HepG2 (cell line): ENCODE results near the gene RPL27A. TPM values are rescaled to one million over a fixed set of nuclear protein-coding genes. Genes with fewer than 3 reads are reported as not detected.

Source experiments
- BHLHE40 ChIP-seq: IDR thresholded peaks from 2 replicates; pipeline ENCODE4 v1.6.1; 2011; ENCODE audit warnings: low read length, improper control_type of control experiment
- CHD4 ChIP-seq: fragments of 200-600 bp; sonication (generic); IDR thresholded peaks from 2 replicates; pipeline ENCODE4 v1.7.0; 2017; ENCODE audit warnings: mild to moderate bottlenecking, low read length, borderline replicate concordance
- HDAC2 ChIP-seq: sonication (generic); formaldehyde crosslinking; IDR thresholded peaks from 2 replicates; pipeline ENCODE4 v1.4.0; 2020; ENCODE audit warnings: missing genetic modification reagents
- HOXD1 ChIP-seq: sonication (generic); formaldehyde crosslinking; IDR thresholded peaks from 2 replicates; pipeline ENCODE4 v1.5.0; 2020; ENCODE audit warnings: missing genetic modification reagents
- ISL2 ChIP-seq: sonication (generic); formaldehyde crosslinking; IDR thresholded peaks from 2 replicates; pipeline ENCODE4 v1.5.0; 2020; ENCODE audit warnings: missing genetic modification reagents
- MED1 ChIP-seq: sonication (generic); formaldehyde crosslinking; IDR thresholded peaks from 2 replicates; pipeline ENCODE4 v1.4.0; 2020; ENCODE audit warnings: missing genetic modification reagents
- MEIS2 ChIP-seq: sonication (generic); formaldehyde crosslinking; IDR thresholded peaks from 2 replicates; pipeline ENCODE4 v1.9.0; 2021; ENCODE audit warnings: mild to moderate bottlenecking, missing genetic modification reagents
- MIXL1 ChIP-seq: IDR thresholded peaks from 2 replicates; pipeline ENCODE4 v1.6.1; 2016
- NFIC ChIP-seq: IDR thresholded peaks from 2 replicates; pipeline ENCODE4 v1.6.1; 2012; ENCODE audit warnings: mild to moderate bottlenecking, low read length, inconsistent platforms
- SOX6 ChIP-seq, 2 experiments: fragments of 450-650 bp in 1 of 2; sonication (generic) in 1 of 2; formaldehyde crosslinking in 1 of 2; IDR thresholded peaks; 2 replicates each; pipeline versions ENCODE4 v1.4.0 to v1.6.1; 2017 to 2020; ENCODE audit warnings: antibody characterized with exemption in 1 of 2, mild to moderate bottlenecking in 1 of 2, missing genetic modification reagents in 1 of 2
- ZBED4 ChIP-seq: sonication (generic); formaldehyde crosslinking; IDR thresholded peaks from 2 replicates; pipeline ENCODE4 v1.4.0; 2020; ENCODE audit warnings: missing genetic modification reagents, borderline replicate concordance
- ZBTB43 ChIP-seq: sonication (generic); formaldehyde crosslinking; conservative IDR thresholded peaks from 2 replicates; pipeline ENCODE4 v1.4.0; 2020; ENCODE audit warnings: missing genetic modification reagents
- ZNF761 ChIP-seq: sonication (generic); formaldehyde crosslinking; conservative IDR thresholded peaks from 2 replicates; pipeline ENCODE4 v1.4.0; 2020; ENCODE audit warnings: mild to moderate bottlenecking, missing genetic modification reagents
- polyA plus RNA-seq, 8 experiments: library from polyadenylated mRNA; depleted of rRNA in 3 of 8; stranded (reverse) in 7 of 8; unstranded in 1 of 8; fragments of >200 nt; fragmentation: Illumina TruSeq in 4 of 8; extraction: Trizol in 4 of 8; gene quantifications; 2 replicates each; pipeline versions ENCODE4 v1.2.1 to v1.2.3, GENCODE V29; 2011 to 2016; ENCODE audit warnings: low read depth in 4 of 8, missing spikeins in 1 of 8, mixed read lengths in 1 of 8; ENCODE audit not compliant: insufficient read depth in 1 of 8
- total RNA-seq, 5 experiments: library from RNA; depleted of rRNA; stranded (reverse); fragments of >200 nt; fragmentation: Illumina TruSeq; extraction: Trizol; gene quantifications; 2 replicates each; pipeline ENCODE4 v1.2.3, GENCODE V29; 2016; ENCODE audit warnings: low read depth in 1 of 5
- TF ChIP-seq, protein P1 (sequence below): sonication (generic); formaldehyde crosslinking; IDR thresholded peaks from 2 replicates; pipeline ENCODE4 v1.4.0; 2020; ENCODE audit warnings: missing genetic modification reagents
- TF ChIP-seq, protein P2 (sequence below): sonication (generic); formaldehyde crosslinking; IDR thresholded peaks from 2 replicates; pipeline ENCODE4 v1.4.0; 2020; ENCODE audit warnings: missing genetic modification reagents, mild to moderate bottlenecking, borderline replicate concordance
- TF ChIP-seq, protein P3 (sequence below): sonication (generic); formaldehyde crosslinking; IDR thresholded peaks from 2 replicates; pipeline ENCODE4 v1.5.1; 2020; ENCODE audit warnings: mild to moderate bottlenecking, missing genetic modification reagents, borderline replicate concordance

The RPL27A gene
- total and polyA plus RNA-seq, 2 of the 13 experiments (the other 11 are each of a cell fraction or from before 2014, with no cell fraction given), result 1,531 to 2,153 TPM

DNA sequence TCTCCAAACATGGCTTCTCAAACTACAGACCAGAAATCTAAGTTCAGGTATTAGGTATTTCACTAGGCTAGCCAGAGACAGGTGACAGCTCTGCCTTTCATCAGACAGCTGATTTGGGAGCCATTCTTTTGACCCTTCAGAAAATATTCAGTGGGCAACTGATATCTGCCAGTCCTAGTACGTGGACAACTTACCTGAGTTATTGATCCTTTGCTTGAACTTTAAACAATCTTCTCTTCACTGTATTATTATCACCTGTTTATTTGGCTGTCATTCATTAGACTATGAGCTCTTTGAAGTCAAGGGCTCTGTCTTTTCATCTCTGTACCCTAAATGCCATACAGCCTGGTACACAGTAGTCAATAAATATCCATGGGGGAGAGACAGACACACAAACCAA lies 17.4 kb upstream of the RPL27A start (continued):
- TF ChIP-seq ZBTB43 (no peak), ZBED4 (CRISPR knock-in tag) (no peak), SOX6 (IDR thresholded peaks at IDR 0.05) (no peak), SOX6 (CRISPR knock-in tag; IDR thresholded peaks at IDR 0.05) (peak; percentile 82), BHLHE40 (no peak), MIXL1 (CRISPR knock-in tag) (peak; percentile 59; the same call in 1 of the 2 replicates), MED1 (CRISPR knock-in tag) (0 out of 2 replicates have a peak, but pooled peaks have one; percentile 12), HDAC2 (CRISPR knock-in tag) (0 out of 2 replicates have a peak, but pooled peaks have one; percentile 23), ZNF761 (no peak), HOXD1 (CRISPR knock-in tag) (no peak), ISL2 (peak; percentile 63), CHD4 (no peak), MEIS2 (CRISPR knock-in tag) (0 out of 2 replicates have a peak, but pooled peaks have one; percentile 55), NFIC (0 out of 2 replicates have a peak, but pooled peaks have one; percentile 49)
- TF ChIP-seq, protein P1, sequence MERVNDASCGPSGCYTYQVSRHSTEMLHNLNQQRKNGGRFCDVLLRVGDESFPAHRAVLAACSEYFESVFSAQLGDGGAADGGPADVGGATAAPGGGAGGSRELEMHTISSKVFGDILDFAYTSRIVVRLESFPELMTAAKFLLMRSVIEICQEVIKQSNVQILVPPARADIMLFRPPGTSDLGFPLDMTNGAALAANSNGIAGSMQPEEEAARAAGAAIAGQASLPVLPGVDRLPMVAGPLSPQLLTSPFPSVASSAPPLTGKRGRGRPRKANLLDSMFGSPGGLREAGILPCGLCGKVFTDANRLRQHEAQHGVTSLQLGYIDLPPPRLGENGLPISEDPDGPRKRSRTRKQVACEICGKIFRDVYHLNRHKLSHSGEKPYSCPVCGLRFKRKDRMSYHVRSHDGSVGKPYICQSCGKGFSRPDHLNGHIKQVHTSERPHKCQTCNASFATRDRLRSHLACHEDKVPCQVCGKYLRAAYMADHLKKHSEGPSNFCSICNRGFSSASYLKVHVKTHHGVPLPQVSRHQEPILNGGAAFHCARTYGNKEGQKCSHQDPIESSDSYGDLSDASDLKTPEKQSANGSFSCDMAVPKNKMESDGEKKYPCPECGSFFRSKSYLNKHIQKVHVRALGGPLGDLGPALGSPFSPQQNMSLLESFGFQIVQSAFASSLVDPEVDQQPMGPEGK (CRISPR knock-in tag), result peak; percentile 48; the same call in 1 of the 2 replicates
- TF ChIP-seq, protein P2, sequence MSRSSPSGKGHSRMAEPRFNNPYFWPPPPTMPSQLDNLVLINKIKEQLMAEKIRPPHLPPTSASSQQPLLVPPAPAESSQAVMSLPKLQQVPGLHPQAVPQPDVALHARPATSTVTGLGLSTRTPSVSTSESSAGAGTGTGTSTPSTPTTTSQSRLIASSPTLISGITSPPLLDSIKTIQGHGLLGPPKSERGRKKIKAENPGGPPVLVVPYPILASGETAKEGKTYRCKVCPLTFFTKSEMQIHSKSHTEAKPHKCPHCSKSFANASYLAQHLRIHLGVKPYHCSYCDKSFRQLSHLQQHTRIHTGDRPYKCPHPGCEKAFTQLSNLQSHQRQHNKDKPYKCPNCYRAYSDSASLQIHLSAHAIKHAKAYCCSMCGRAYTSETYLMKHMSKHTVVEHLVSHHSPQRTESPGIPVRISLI, result no peak
- TF ChIP-seq, protein P3, sequence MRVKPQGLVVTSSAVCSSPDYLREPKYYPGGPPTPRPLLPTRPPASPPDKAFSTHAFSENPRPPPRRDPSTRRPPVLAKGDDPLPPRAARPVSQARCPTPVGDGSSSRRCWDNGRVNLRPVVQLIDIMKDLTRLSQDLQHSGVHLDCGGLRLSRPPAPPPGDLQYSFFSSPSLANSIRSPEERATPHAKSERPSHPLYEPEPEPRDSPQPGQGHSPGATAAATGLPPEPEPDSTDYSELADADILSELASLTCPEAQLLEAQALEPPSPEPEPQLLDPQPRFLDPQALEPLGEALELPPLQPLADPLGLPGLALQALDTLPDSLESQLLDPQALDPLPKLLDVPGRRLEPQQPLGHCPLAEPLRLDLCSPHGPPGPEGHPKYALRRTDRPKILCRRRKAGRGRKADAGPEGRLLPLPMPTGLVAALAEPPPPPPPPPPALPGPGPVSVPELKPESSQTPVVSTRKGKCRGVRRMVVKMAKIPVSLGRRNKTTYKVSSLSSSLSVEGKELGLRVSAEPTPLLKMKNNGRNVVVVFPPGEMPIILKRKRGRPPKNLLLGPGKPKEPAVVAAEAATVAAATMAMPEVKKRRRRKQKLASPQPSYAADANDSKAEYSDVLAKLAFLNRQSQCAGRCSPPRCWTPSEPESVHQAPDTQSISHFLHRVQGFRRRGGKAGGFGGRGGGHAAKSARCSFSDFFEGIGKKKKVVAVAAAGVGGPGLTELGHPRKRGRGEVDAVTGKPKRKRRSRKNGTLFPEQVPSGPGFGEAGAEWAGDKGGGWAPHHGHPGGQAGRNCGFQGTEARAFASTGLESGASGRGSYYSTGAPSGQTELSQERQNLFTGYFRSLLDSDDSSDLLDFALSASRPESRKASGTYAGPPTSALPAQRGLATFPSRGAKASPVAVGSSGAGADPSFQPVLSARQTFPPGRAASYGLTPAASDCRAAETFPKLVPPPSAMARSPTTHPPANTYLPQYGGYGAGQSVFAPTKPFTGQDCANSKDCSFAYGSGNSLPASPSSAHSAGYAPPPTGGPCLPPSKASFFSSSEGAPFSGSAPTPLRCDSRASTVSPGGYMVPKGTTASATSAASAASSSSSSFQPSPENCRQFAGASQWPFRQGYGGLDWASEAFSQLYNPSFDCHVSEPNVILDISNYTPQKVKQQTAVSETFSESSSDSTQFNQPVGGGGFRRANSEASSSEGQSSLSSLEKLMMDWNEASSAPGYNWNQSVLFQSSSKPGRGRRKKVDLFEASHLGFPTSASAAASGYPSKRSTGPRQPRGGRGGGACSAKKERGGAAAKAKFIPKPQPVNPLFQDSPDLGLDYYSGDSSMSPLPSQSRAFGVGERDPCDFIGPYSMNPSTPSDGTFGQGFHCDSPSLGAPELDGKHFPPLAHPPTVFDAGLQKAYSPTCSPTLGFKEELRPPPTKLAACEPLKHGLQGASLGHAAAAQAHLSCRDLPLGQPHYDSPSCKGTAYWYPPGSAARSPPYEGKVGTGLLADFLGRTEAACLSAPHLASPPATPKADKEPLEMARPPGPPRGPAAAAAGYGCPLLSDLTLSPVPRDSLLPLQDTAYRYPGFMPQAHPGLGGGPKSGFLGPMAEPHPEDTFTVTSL (CRISPR knock-in tag), result peak; percentile 68; the same call in 1 of the 2 replicates
